ENCODE measurements around the gene HASPIN.
"Not testable (repeated sequence)": the region's sequence is repeated elsewhere in the genome, so short reads cannot be mapped to it uniquely, and the experiment has no call there.

HASPIN gene

DNA sequence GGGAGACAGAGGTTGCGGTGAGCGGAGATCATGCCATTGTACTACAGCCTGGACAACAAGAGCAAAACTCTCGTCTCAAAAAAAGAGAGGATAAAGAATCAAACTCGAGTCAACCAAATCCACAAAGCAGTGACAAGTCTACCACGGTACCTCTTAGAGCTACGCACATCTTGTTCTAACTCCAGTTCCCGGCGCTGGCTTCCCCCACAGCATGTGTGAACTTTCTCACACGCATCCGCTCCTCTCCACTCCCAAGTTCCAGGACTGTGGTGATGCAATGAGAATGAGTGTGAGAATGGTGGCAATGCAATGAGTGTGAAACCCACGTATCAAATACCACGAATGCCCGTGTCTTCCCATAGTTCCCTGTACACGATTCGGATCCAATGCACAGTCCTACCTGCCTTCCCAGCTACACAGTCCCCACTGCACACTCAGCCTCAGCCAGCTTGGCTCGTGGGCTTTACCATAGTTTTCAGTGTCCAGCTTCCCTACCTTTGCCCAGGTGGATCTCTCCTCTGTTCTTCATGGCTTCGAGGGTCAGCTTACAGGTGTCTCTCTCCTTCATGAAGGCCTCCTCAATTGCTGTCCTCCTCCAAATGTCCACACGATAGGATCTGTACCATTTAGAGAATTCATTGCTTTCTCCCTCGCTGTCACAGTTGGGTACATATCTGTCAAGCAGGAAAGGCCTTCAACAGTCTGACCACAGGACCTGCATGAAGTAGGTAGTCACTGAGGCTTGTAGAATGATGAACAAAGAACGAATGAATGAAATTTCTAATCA, 18.6 kb upstream of the HASPIN start:
- TF ChIP-seq, protein P1, sequence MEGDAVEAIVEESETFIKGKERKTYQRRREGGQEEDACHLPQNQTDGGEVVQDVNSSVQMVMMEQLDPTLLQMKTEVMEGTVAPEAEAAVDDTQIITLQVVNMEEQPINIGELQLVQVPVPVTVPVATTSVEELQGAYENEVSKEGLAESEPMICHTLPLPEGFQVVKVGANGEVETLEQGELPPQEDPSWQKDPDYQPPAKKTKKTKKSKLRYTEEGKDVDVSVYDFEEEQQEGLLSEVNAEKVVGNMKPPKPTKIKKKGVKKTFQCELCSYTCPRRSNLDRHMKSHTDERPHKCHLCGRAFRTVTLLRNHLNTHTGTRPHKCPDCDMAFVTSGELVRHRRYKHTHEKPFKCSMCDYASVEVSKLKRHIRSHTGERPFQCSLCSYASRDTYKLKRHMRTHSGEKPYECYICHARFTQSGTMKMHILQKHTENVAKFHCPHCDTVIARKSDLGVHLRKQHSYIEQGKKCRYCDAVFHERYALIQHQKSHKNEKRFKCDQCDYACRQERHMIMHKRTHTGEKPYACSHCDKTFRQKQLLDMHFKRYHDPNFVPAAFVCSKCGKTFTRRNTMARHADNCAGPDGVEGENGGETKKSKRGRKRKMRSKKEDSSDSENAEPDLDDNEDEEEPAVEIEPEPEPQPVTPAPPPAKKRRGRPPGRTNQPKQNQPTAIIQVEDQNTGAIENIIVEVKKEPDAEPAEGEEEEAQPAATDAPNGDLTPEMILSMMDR (IDR thresholded peaks at IDR 0.05; ENCODE audit: insufficient read depth, low read length, missing control alignments) = no peak
- ChIA-PET CTCF (no interaction called here), POLR2A (no interaction called here)
- H3K4me3 ChIP-seq (ENCODE audit: low read depth, low read length) = no peak overlapping the region
- no peak for DNase-seq (ENCODE audit: low read depth, low spot score)

DNA sequence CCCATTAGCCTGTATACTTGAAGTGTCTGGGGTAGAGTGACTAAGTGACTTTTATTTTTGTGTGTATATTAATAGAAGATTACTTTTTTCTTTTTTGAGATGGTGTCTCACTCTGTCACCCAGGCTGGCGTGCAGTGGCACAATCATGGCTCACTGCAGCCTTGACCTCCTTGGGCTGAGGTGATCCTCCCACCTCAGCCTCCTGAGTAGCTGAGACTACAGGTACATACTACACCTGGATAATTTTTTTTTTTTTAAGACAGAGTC, 18.1 kb upstream of the HASPIN start:
- H3K4me3 ChIP-seq (ENCODE audit: low read depth, low read length); CTCF ChIA-PET; POLR2A ChIA-PET; DNase-seq (ENCODE audit: low read depth, low spot score): not testable (repeated sequence)

DNA sequence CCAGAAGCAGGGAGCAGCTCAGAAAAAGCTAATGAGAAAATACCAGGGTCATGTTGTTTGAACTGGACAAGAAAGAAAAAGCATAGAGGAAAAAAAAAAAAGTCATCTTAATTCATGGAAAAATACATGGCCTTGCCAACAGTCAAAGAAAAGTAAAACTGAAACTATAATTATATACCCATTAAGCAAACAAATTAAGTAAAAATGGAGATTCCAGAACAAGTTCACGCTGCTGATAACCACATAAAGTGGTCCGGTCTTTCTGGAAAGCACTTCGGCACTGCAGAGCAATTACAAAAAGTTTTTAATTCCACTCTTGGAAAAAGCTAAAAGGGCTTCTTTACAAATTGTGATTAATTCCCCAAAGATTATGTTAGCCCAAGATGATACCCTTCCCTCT, 15.3 kb upstream of the HASPIN start:
- ChIA-PET POLR2A (interaction anchor here (1.1 kb wide), 1 partner anchor 40 kb away, joined by 3 read pairs; the partner anchor contains the start of gene TAX1BP3), CTCF (no interaction called here)
- TF ChIP-seq, protein P1 (IDR thresholded peaks at IDR 0.05; ENCODE audit: insufficient read depth, low read length, missing control alignments) = no peak
- H3K4me3 ChIP-seq (ENCODE audit: low read depth, low read length) = no peak overlapping the region
- no peak for DNase-seq (ENCODE audit: low read depth, low spot score)

DNA sequence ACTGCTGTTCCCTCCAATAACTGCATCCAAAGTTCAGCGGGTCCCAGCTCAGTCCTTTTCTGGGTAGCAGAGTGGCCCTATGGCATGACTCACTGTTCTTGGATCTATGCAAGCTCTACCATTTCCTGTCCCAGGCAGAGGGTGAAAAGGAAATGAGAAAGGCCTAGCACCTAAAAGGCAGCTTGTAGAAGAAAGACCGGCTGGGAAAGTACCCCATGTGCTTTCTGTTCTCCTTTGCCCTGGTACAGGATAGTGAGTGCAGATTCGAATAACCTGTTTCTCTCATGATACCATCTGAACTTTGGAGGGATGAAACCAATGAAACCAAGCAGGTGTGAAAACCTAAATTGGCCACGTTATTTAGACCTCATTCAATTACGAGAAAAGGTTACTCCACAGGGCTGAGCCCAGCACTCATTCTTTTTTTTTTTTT, 12.7 kb upstream of the HASPIN start:
- ChIA-PET CTCF (interaction anchor here (0.6 to 1.5 kb wide), 3 partner anchors 10 to 117 kb away, joined by 3 to 7 read pairs (median 3); no protein-coding TSS in a partner anchor), POLR2A (interaction anchor here (0.6 to 0.7 kb wide), 2 partner anchors 16 to 135 kb away, joined by 3 read pairs; no protein-coding TSS in a partner anchor)
- TF ChIP-seq, protein P1 (IDR thresholded peaks at IDR 0.05; ENCODE audit: insufficient read depth, low read length, missing control alignments) = no peak
- no peak for DNase-seq (ENCODE audit: low read depth, low spot score)
- no peak overlapping the region for H3K4me3 ChIP-seq (ENCODE audit: low read depth, low read length)

DNA sequence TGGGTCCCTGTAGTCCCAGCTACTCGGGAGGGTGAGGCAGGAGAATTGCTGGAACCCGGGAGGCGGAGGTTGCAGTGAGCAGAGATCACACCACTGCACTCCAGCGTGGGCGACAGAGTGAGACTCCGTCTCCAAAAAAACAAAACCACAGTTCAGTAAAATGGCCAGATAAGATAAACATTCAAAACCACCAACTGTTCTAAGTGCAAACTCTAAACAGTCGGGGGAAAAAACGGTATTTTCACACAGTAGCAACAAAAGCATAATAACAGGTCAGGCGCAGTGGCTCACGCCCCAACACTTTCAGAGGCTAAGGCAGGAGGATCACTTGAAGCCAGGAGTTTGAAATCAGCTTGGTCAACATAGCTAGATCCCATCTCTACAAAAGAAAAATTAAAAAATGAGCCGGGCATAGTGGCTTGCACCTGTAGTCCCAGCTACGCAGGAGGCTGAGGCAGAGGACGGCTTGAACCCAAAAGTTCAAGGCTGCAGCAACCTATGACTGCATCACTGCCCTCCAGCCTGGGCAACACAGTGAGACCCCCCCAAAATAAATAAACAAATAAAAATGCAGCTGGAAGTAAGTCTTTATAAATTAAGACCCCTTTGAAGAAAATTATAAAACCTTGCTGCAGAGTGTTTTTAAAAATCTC, 10.8 kb upstream of the HASPIN start:
- ChIA-PET CTCF (no interaction called here), POLR2A (no interaction called here)
- H3K4me3 ChIP-seq (ENCODE audit: low read depth, low read length) = no peak overlapping the region
- TF ChIP-seq, protein P1 (IDR thresholded peaks at IDR 0.05; ENCODE audit: insufficient read depth, low read length, missing control alignments) = no peak
- no peak for DNase-seq (ENCODE audit: low read depth, low spot score)

DNA sequence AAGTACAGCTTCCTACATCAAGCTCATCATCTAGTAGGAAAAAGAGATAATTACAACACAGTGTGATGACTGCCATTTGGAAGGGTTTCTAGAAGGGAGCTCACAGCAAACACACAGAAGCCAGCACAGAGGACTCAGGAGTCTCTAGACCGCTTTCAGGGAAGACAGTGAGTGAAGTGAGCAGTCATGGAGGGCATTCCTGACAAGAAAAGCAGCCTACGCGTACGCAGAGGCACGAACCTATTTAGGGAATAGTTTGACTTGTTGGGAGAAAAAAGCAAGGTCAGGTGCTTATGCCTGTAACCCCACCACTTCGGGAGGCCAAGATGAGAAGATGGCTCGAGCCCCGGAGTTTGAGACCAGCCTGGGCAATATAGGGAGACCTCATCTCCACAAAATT, 8.4 kb upstream of the HASPIN start:
- POLR2A ChIA-PET = no interaction called here
- CTCF ChIA-PET = interaction anchor here (2.2 kb wide), 1 partner anchor 8 kb away, joined by 6 read pairs; the partner anchor contains the start of gene HASPIN
- TF ChIP-seq, protein P1 (IDR thresholded peaks at IDR 0.05; ENCODE audit: insufficient read depth, low read length, missing control alignments) = no peak
- no peak for DNase-seq (ENCODE audit: low read depth, low spot score)
- no peak overlapping the region for H3K4me3 ChIP-seq (ENCODE audit: low read depth, low read length)
